Tibial nerve (tissue), 4 donors: ENCODE results near the gene PLOD3. TPM values are rescaled to one million over a fixed set of nuclear protein-coding genes. Genes with fewer than 3 reads are reported as not detected.
"Not testable (repeated sequence)": the region's sequence is repeated elsewhere in the genome, so short reads cannot be mapped to it uniquely, and the experiment has no call there.

Experiments used
- DNase-seq, 2 donors: peaks; one replicate each; pipeline ENCODE4 v3.0.0-alpha.2; 2019; ENCODE audit warnings: low spot score in 2 of 2
- H3K27ac ChIP-seq, 4 donors: fragments of 200-600 bp; sonication (generic) in 3 of 4; one replicate each; pipeline ENCODE4 v1.5.1; 2017 to 2019; ENCODE audit warnings: mild to moderate bottlenecking in 1 of 4
- H3K27me3 ChIP-seq, 2 donors: fragments of 200-600 bp; sonication (generic) in 1 of 2; one replicate each; pipeline versions ENCODE4 v1.5.1 to v1.6.0; 2017 to 2019
- H3K36me3 ChIP-seq, 3 donors: fragments of 200-600 bp; sonication (generic); one replicate each; pipeline ENCODE4 v1.5.1; 2018 to 2019
- H3K4me1 ChIP-seq, 4 donors: fragments of 200-600 bp; sonication (generic) in 3 of 4; one replicate each; pipeline ENCODE4 v1.5.1; 2017 to 2019
- H3K4me3 ChIP-seq, 4 donors: fragments of 200-600 bp; sonication (generic) in 3 of 4; one replicate each; pipeline ENCODE4 v1.5.1; 2017 to 2019; ENCODE audit warnings: mild to moderate bottlenecking in 1 of 4, moderate library complexity in 1 of 4
- H3K9me3 ChIP-seq, 4 donors: fragments of 200-600 bp; sonication (generic) in 3 of 4; one replicate each; pipeline ENCODE4 v1.5.1; 2017 to 2019
- CTCF ChIP-seq, 5 experiments: fragments of 200-600 bp in 3 of 5; fragments of 450-650 bp in 2 of 5; sonication (generic) in 3 of 5; IDR thresholded peaks; one replicate each; pipeline ENCODE4 v1.5.1; 2016 to 2019; ENCODE audit warnings: antibody characterized with exemption in 5 of 5, mild to moderate bottlenecking in 3 of 5, moderate library complexity in 2 of 5
- EP300 ChIP-seq, 2 donors: sonication (generic); formaldehyde crosslinking; IDR thresholded peaks; one replicate each; pipeline ENCODE4 v1.6.1; 2017; ENCODE audit warnings: antibody characterized with exemption in 2 of 2, mild to moderate bottlenecking in 1 of 2
- POLR2A ChIP-seq, 2 donors: fragments of 450-650 bp; IDR thresholded peaks; one replicate each; pipeline ENCODE4 v1.6.1; 2017; ENCODE audit warnings: antibody characterized with exemption in 2 of 2, mild to moderate bottlenecking in 2 of 2, moderate library complexity in 2 of 2
- WGBS, 2 donors: methylation state at CpG; one replicate each; pipeline ENCODE4 v1.1.5; 2018; 5-methylcytosine and 5-hydroxymethylcytosine counted together
- total RNA-seq, 4 donors: library from RNA; depleted of rRNA; stranded (reverse); fragments of >200 nt; gene quantifications; one replicate each; pipeline ENCODE4 v1.1.0, GENCODE V29; 2016

PLOD3 gene
- total RNA-seq, 4 donors from 2014 or later: 42.8 to 82.2 (median 57.8) TPM

GRCh38 chr7:101208794-101209193 lies 8.6 kb downstream of the PLOD3 start:
- Histone ChIP-seq H3K4me1 (no peaks in the 10 kb centered on the region), H3K9me3 (no peaks in the 10 kb centered on the region), H3K27me3 (peaks cover 0 to 1% of the 10 kb centered on the region in 2 donors), H3K4me3 (no peak overlapping the region), H3K36me3 (peaks cover 3 to 82% (median 25%) of the 10 kb centered on the region in 3 donors), H3K27ac (no peak overlapping the region)
- 90 to 92% methylated on average over 14 of the region's 14 CpGs for WGBS, 2 donors
- TF ChIP-seq POLR2A (IDR thresholded peaks at IDR 0.05) (no peak), CTCF (IDR thresholded peaks at IDR 0.05) (no peak)
- no peak for DNase-seq

- H3K4me3 ChIP-seq: no peak overlapping the region
- H3K4me1 ChIP-seq: no peaks in the 10 kb centered on the region
- no peak for TF ChIP-seq CTCF (IDR thresholded peaks at IDR 0.05)
- peaks cover 3 to 69% (median 25%) of the 10 kb centered on the region in 3 donors for H3K36me3 ChIP-seq
- 80 to 84% methylated on average over 8 to 17 of the region's 17 CpGs for WGBS, 2 donors
- DNase-seq: no peak
- no peaks in the 10 kb centered on the region for H3K9me3 ChIP-seq
- H3K27me3 ChIP-seq: peaks cover 0 to 8% of the 10 kb centered on the region in 2 donors
- H3K27ac ChIP-seq: no peak overlapping the region
Measured at GRCh38 chr7:101207459-101207858, 9.9 kb downstream of the PLOD3 start.

- peaks cover 0 to 8% (median 4%) of the 10 kb centered on the region in 4 donors for H3K4me1 ChIP-seq
- H3K36me3 ChIP-seq: peaks cover 3 to 61% (median 17%) of the 10 kb centered on the region in 3 donors
- DNase-seq: no peak
- TF ChIP-seq EP300 (IDR thresholded peaks at IDR 0.05): no peak
- TF ChIP-seq POLR2A (IDR thresholded peaks at IDR 0.05): no peak
- TF ChIP-seq CTCF (IDR thresholded peaks at IDR 0.05): no peak
- no peak overlapping the region for H3K4me3 ChIP-seq
- peaks cover 1 to 17% of the 10 kb centered on the region in 2 donors for H3K27me3 ChIP-seq
- no peak overlapping the region for H3K27ac ChIP-seq
- H3K9me3 ChIP-seq: no peaks in the 10 kb centered on the region
- WGBS, 2 donors: 82 to 84% methylated on average over 19 of the region's 19 CpGs
Measured at GRCh38 chr7:101206665-101207042, 10.7 kb downstream of the PLOD3 start.

GRCh38 chr7:101205901-101206664 lies 11.3 kb downstream of the PLOD3 start:
- no peaks in the 10 kb centered on the region for H3K9me3 ChIP-seq
- no peak for DNase-seq
- WGBS, 2 donors: 67 to 73% methylated on average over 32 of the region's 32 CpGs
- H3K27ac ChIP-seq: no peak overlapping the region
- H3K4me1 ChIP-seq: peaks cover 0 to 11% (median 5%) of the 10 kb centered on the region in 4 donors
- no peak overlapping the region for H3K4me3 ChIP-seq
- TF ChIP-seq CTCF (IDR thresholded peaks at IDR 0.05) (no peak), POLR2A (IDR thresholded peaks at IDR 0.05) (no peak), EP300 (IDR thresholded peaks at IDR 0.05) (no peak)
- H3K36me3 ChIP-seq: peaks cover 0 to 55% (median 12%) of the 10 kb centered on the region in 3 donors
- H3K27me3 ChIP-seq: peaks cover 2 to 22% of the 10 kb centered on the region in 2 donors

- Histone ChIP-seq H3K4me1 (peaks cover 0 to 11% (median 5%) of the 10 kb centered on the region in 4 donors), H3K27me3 (peaks cover 2 to 43% of the 10 kb centered on the region in 2 donors), H3K36me3 (peaks cover 0 to 35% (median 4%) of the 10 kb centered on the region in 3 donors)
- WGBS, 2 donors: 59 to 65% methylated on average over 22 of the region's 22 CpGs
- H3K27ac ChIP-seq, DNase-seq, H3K9me3 ChIP-seq, H3K4me3 ChIP-seq: not testable (repeated sequence)
Measured at GRCh38 chr7:101203740-101204738, 13.3 kb downstream of the PLOD3 start.
